Astrocyte (in vitro differentiated cells and primary cell): ENCODE data around the gene MYO7B. TPM values are rescaled to one million over a fixed set of nuclear protein-coding genes. Genes with fewer than 3 reads are reported as not detected.

ENCODE experiments used
- DNase-seq: peaks from one replicate; pipeline ENCODE4 v3.0.0-alpha.2; 2010; ENCODE audit warnings: low read depth
- FAIRE-seq: peaks from 2 replicates; lab custom pipeline; 2011; peaks lifted over from hg19 to GRCh38; lab: Jason Lieb, UNC
- H2AFZ ChIP-seq: 2 replicates; pipeline ENCODE4 v1.6.0; 2012; ENCODE audit warnings: low read depth, low read length, inconsistent platforms
- H3K27ac ChIP-seq: 2 replicates; pipeline ENCODE4 v1.5.1; 2011; ENCODE audit warnings: low read depth, low read length, inconsistent platforms
- H3K27me3 ChIP-seq: 2 replicates; pipeline ENCODE4 v1.6.0; 2011; ENCODE audit warnings: low read length, inconsistent platforms; ENCODE audit not compliant: insufficient read depth
- H3K36me3 ChIP-seq: 2 replicates; pipeline ENCODE4 v1.5.1; 2011; ENCODE audit warnings: low read length, inconsistent platforms; ENCODE audit not compliant: insufficient read depth
- H3K4me1 ChIP-seq: 2 replicates; pipeline ENCODE4 v1.5.1; 2011; ENCODE audit warnings: low read length, inconsistent platforms; ENCODE audit not compliant: insufficient read depth
- H3K4me2 ChIP-seq: 2 replicates; pipeline ENCODE4 v1.6.0; 2012; ENCODE audit warnings: low read length, inconsistent platforms
- H3K4me3 ChIP-seq: 2 replicates; pipeline ENCODE4 v1.5.1; 2011; ENCODE audit warnings: low read depth, mild to moderate bottlenecking, low read length, inconsistent platforms; ENCODE audit not compliant: insufficient read depth
- H3K79me2 ChIP-seq: 2 replicates; pipeline ENCODE4 v1.6.0; 2012; ENCODE audit warnings: mild to moderate bottlenecking, low read length, inconsistent platforms; ENCODE audit not compliant: insufficient read depth
- H3K9ac ChIP-seq: 2 replicates; pipeline ENCODE4 v1.6.0; 2012; ENCODE audit warnings: mild to moderate bottlenecking, low read length, inconsistent platforms
- H3K9me3 ChIP-seq: 2 replicates; pipeline ENCODE4 v1.5.1; 2012; ENCODE audit warnings: low read depth, mild to moderate bottlenecking, low read length, inconsistent platforms; ENCODE audit not compliant: insufficient read depth
- H4K20me1 ChIP-seq: 2 replicates; pipeline ENCODE4 v1.6.0; 2012; ENCODE audit warnings: low read length, inconsistent platforms; ENCODE audit not compliant: insufficient read depth
- H3K27ac Mint-ChIP-seq: one replicate; pipeline ENCODE4 v1.8.0; 2021; ENCODE audit warnings: mild to moderate bottlenecking, mixed read lengths; ENCODE audit not compliant: unreplicated experiment
- H3K27me3 Mint-ChIP-seq: one replicate; pipeline ENCODE4 v1.8.0; 2021; ENCODE audit warnings: low read depth, mixed read lengths; ENCODE audit not compliant: unreplicated experiment
- H3K36me3 Mint-ChIP-seq: one replicate; pipeline ENCODE4 v1.8.0; 2021; ENCODE audit warnings: low read depth, mixed read lengths; ENCODE audit not compliant: unreplicated experiment
- H3K4me1 Mint-ChIP-seq: one replicate; pipeline ENCODE4 v1.8.0; 2021; ENCODE audit warnings: low read depth, mixed read lengths; ENCODE audit not compliant: unreplicated experiment
- H3K4me3 Mint-ChIP-seq: one replicate; pipeline ENCODE4 v1.8.0; 2021; ENCODE audit warnings: mild to moderate bottlenecking, moderate library complexity, mixed read lengths; ENCODE audit not compliant: unreplicated experiment
- H3K9me3 Mint-ChIP-seq: one replicate; pipeline ENCODE4 v1.8.0; 2021; ENCODE audit warnings: mild to moderate bottlenecking, mixed read lengths; ENCODE audit not compliant: unreplicated experiment
- CTCF ChIP-seq: IDR thresholded peaks from 2 replicates; pipeline ENCODE4 v1.5.1; 2011; ENCODE audit warnings: low read depth, mild to moderate bottlenecking, inconsistent platforms, low read length, moderate library complexity; ENCODE audit not compliant: insufficient read depth
- EZH2 ChIP-seq: IDR thresholded peaks from 2 replicates; pipeline ENCODE4 v1.6.1; 2012; ENCODE audit warnings: mild to moderate bottlenecking, low read length, inconsistent platforms; ENCODE audit not compliant: insufficient read depth
- total RNA-seq: library from RNA; stranded (reverse); gene quantifications from 2 replicates; pipeline ENCODE4 v1.2.1, GENCODE V29; 2021

The MYO7B gene
- total RNA-seq, 1 donor from 2014 or later, result 0.77 TPM

- no peak overlapping the region for H3K4me3 ChIP-seq
- TF ChIP-seq EZH2 (no peak), CTCF (no peak)
- peak overlapping the region; percentile 58 for H3K9ac ChIP-seq
- H3K36me3 Mint-ChIP-seq, result peaks cover 9% of the 10 kb centered on the region
- peaks cover 70% of the 10 kb centered on the region for H3K4me1 Mint-ChIP-seq
- H3K4me1 ChIP-seq, result peaks cover 22% of the 10 kb centered on the region
- no peaks in the 10 kb centered on the region for H3K9me3 ChIP-seq
- H2AFZ ChIP-seq, result no peak overlapping the region
- peak overlapping the region; percentile 92 for H3K27ac Mint-ChIP-seq
- H4K20me1 ChIP-seq, result peaks cover 63% of the 10 kb centered on the region
- H3K4me2 ChIP-seq, result peak overlapping the region; percentile 66
- H3K36me3 ChIP-seq, result peaks cover 25% of the 10 kb centered on the region
- DNase-seq, result peak; percentile 98
- H3K9me3 Mint-ChIP-seq, result no peaks in the 10 kb centered on the region
- peak overlapping the region; percentile 42 for H3K4me3 Mint-ChIP-seq
- no peaks in the 10 kb centered on the region for H3K27me3 ChIP-seq
- peak; percentile 99 for FAIRE-seq
- no peaks in the 10 kb centered on the region for H3K27me3 Mint-ChIP-seq
- H3K27ac ChIP-seq, result peak overlapping the region; percentile 75
- peaks cover 87% of the 10 kb centered on the region for H3K79me2 ChIP-seq
Measured at GRCh38 chr2:127508631-127509034, 26.9 kb upstream of the MYO7B start.

- H3K4me2 ChIP-seq, result no peak overlapping the region
- H3K79me2 ChIP-seq, result peaks cover 87% of the 10 kb centered on the region
- H3K36me3 Mint-ChIP-seq, result peaks cover 13% of the 10 kb centered on the region
- no peak overlapping the region for H2AFZ ChIP-seq
- DNase-seq, result no peak
- H3K27ac Mint-ChIP-seq, result no peak overlapping the region
- H3K27ac ChIP-seq, result no peak overlapping the region
- no peak overlapping the region for H3K4me3 Mint-ChIP-seq
- H3K27me3 Mint-ChIP-seq, result no peaks in the 10 kb centered on the region
- H3K4me3 ChIP-seq, result no peak overlapping the region
- H4K20me1 ChIP-seq, result peaks cover 66% of the 10 kb centered on the region
- no peaks in the 10 kb centered on the region for H3K9me3 ChIP-seq
- no peak overlapping the region for H3K9ac ChIP-seq
- H3K36me3 ChIP-seq, result peaks cover 11% of the 10 kb centered on the region
- H3K4me1 Mint-ChIP-seq, result peaks cover 69% of the 10 kb centered on the region
- FAIRE-seq, result no peak
- no peak for TF ChIP-seq CTCF
- no peak for TF ChIP-seq EZH2
- no peaks in the 10 kb centered on the region for H3K9me3 Mint-ChIP-seq
- no peaks in the 10 kb centered on the region for H3K27me3 ChIP-seq
- peaks cover 17% of the 10 kb centered on the region for H3K4me1 ChIP-seq
Measured at GRCh38 chr2:127510073-127510472, 25.4 kb upstream of the MYO7B start.

- DNase-seq, result no peak
- FAIRE-seq, result no peak
- Histone ChIP-seq H3K4me2 (no peak overlapping the region), H3K4me1 (peaks cover 22% of the 10 kb centered on the region), H3K27me3 (no peaks in the 10 kb centered on the region), H3K9ac (no peak overlapping the region), H3K9me3 (no peaks in the 10 kb centered on the region), H3K79me2 (peaks cover 88% of the 10 kb centered on the region), H4K20me1 (peaks cover 72% of the 10 kb centered on the region), H2AFZ (no peak overlapping the region), H3K27ac (no peak overlapping the region), H3K36me3 (peaks cover 10% of the 10 kb centered on the region), H3K4me3 (no peak overlapping the region)
- no peak overlapping the region for H3K27ac Mint-ChIP-seq
- peaks cover 9% of the 10 kb centered on the region for H3K36me3 Mint-ChIP-seq
- TF ChIP-seq EZH2, result no peak
- no peak for TF ChIP-seq CTCF
- H3K4me3 Mint-ChIP-seq, result no peak overlapping the region
- H3K4me1 Mint-ChIP-seq, result peaks cover 75% of the 10 kb centered on the region
- no peaks in the 10 kb centered on the region for H3K27me3 Mint-ChIP-seq
- no peaks in the 10 kb centered on the region for H3K9me3 Mint-ChIP-seq
Measured at GRCh38 chr2:127511090-127511695, 24.3 kb upstream of the MYO7B start.
